Coronary artery (tissue), 2 donors: ENCODE results near the gene SLC6A1.

Experiments used
- DNase-seq: peaks from one replicate; pipeline ENCODE4 v3.0.0-alpha.2; 2017; ENCODE audit warnings: low spot score
- H3K27ac ChIP-seq, 2 donors: fragments of 200-600 bp; sonication (generic); one replicate each; pipeline ENCODE4 v1.5.1; 2016 to 2019
- H3K4me3 ChIP-seq: fragments of 200-600 bp; sonication (generic); 2 replicates; pipeline ENCODE4 v1.5.1; 2016; ENCODE audit warnings: mild to moderate bottlenecking, moderate library complexity
- TF ChIP-seq, protein P1 (sequence below): fragments of 200-600 bp; sonication (generic); IDR thresholded peaks from one replicate; pipeline ENCODE4 v1.5.1; 2019; ENCODE audit warnings: antibody characterized with exemption

Gene SLC6A1

GRCh38 chr3:10968401-10968800, 24.1 kb upstream of the SLC6A1 start:
- TF ChIP-seq, protein P1, sequence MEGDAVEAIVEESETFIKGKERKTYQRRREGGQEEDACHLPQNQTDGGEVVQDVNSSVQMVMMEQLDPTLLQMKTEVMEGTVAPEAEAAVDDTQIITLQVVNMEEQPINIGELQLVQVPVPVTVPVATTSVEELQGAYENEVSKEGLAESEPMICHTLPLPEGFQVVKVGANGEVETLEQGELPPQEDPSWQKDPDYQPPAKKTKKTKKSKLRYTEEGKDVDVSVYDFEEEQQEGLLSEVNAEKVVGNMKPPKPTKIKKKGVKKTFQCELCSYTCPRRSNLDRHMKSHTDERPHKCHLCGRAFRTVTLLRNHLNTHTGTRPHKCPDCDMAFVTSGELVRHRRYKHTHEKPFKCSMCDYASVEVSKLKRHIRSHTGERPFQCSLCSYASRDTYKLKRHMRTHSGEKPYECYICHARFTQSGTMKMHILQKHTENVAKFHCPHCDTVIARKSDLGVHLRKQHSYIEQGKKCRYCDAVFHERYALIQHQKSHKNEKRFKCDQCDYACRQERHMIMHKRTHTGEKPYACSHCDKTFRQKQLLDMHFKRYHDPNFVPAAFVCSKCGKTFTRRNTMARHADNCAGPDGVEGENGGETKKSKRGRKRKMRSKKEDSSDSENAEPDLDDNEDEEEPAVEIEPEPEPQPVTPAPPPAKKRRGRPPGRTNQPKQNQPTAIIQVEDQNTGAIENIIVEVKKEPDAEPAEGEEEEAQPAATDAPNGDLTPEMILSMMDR = no peak
- no peak for DNase-seq
- H3K27ac ChIP-seq = no peak overlapping the region
- no peak overlapping the region for H3K4me3 ChIP-seq

- TF ChIP-seq, protein P1 = no peak
- Histone ChIP-seq H3K4me3 (no peak overlapping the region), H3K27ac (no peak overlapping the region)
- no peak for DNase-seq
Measured at GRCh38 chr3:10970306-10970960, 22.1 kb upstream of the SLC6A1 start.

GRCh38 chr3:10972072-10972782, 20.3 kb upstream of the SLC6A1 start:
- DNase-seq = no peak
- Histone ChIP-seq H3K4me3 (no peak overlapping the region), H3K27ac (no peak overlapping the region)
- TF ChIP-seq, protein P1 = no peak

DNA sequence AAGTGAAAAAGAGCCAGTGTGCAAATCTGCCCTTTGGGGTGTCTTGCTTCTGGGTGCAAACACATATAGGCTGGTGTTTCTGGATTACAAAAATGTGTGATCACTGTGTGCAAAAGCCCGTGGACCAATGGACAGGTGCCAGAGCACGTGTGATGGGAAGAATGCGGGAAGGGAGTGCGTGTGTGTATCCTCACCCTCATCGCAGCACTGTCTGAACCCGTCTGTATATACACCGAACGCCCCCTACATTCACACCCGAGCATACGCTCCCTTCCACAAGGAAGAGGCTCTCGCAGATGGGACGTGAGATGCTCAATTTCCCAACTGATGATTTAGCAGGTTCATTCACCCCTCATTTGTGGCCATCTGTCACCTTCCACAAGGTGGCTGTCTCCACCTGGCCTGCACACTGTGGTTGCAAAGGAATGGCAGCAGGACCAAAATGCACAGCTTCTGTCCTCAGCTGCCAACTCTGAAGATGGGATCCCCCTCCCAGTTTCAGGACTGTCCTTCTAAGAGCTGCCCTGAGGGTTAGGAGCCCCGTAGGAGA, 19.4 kb upstream of the SLC6A1 start:
- TF ChIP-seq, protein P1 = no peak
- no peak for DNase-seq
- H3K4me3 ChIP-seq = no peak overlapping the region
- no peak overlapping the region for H3K27ac ChIP-seq

- TF ChIP-seq, protein P1 = no peak
Measured at GRCh38 chr3:10974131-10974530, 18.4 kb upstream of the SLC6A1 start.

GRCh38 chr3:10974746-10975375, 17.7 kb upstream of the SLC6A1 start:
- no peak for DNase-seq
- Histone ChIP-seq H3K4me3 (no peak overlapping the region), H3K27ac (no peak overlapping the region)
- TF ChIP-seq, protein P1 = no peak

More at GRCh38 chr3:10974131-10974530, 18.4 kb upstream of the SLC6A1 start:
- Histone ChIP-seq H3K4me3 (no peak overlapping the region), H3K27ac (no peak overlapping the region)
- DNase-seq = no peak
